Body of pancreas (tissue), 4 donors: Measurements from ENCODE around the gene TSG101. TPM values are rescaled to one million over a fixed set of nuclear protein-coding genes. Genes with fewer than 3 reads are reported as not detected.

ENCODE experiments used
- ATAC-seq: fragments of 150-250 bp; one replicate; pipeline ENCODE4 v1.9.1; 2016
- DNase-seq, 4 donors: peaks; one replicate each; pipeline ENCODE4 v3.0.0-alpha.2; 2019
- H3K27ac ChIP-seq, 4 donors: fragments of 200-600 bp; sonication (generic); 1 replicate in 3 of 4; 2 replicates in 1 of 4; pipeline versions ENCODE4 v1.5.1 to v1.6.1; 2016 to 2019; ENCODE audit warnings: mild to moderate bottlenecking in 1 of 4, mixed read lengths in 1 of 4, moderate library complexity in 1 of 4
- H3K27me3 ChIP-seq, 2 donors: fragments of 200-600 bp; sonication (generic); one replicate each; pipeline ENCODE4 v1.6.0; 2016; ENCODE audit warnings: mild to moderate bottlenecking in 1 of 2
- H3K36me3 ChIP-seq, 2 donors: fragments of 200-600 bp; sonication (generic); replicated peaks in 1 of 2; 2 replicates each; pipeline ENCODE4 v1.5.1; 2016; ENCODE audit warnings: low read depth in 2 of 2; ENCODE audit not compliant: insufficient read depth in 1 of 2
- H3K4me1 ChIP-seq: fragments of 200-600 bp; sonication (generic); one replicate; pipeline ENCODE4 v1.6.0; 2016
- H3K4me3 ChIP-seq, 2 donors: fragments of 200-600 bp; sonication (generic); 1 replicate in 1 of 2; 2 replicates in 1 of 2; pipeline ENCODE4 v1.5.1; 2016 to 2019
- H3K9me3 ChIP-seq, 3 donors: fragments of 200-600 bp; sonication (generic); 1 replicate in 2 of 3; 2 replicates in 1 of 3; pipeline ENCODE4 v1.5.1; 2016
- CTCF ChIP-seq, 7 experiments: fragments of 450-650 bp in 4 of 7; fragments of 200-600 bp in 3 of 7; sonication (generic) in 3 of 7; IDR thresholded peaks; one replicate each; pipeline ENCODE4 v1.5.1; 2016 to 2019; ENCODE audit warnings: antibody characterized with exemption in 7 of 7
- POLR2A ChIP-seq, 3 donors: fragments of 450-650 bp; IDR thresholded peaks; one replicate each; pipeline ENCODE4 v1.6.1; 2016; ENCODE audit warnings: antibody characterized with exemption in 3 of 3, mild to moderate bottlenecking in 2 of 3
- WGBS, 2 donors: methylation state at CpG; one replicate each; pipeline ENCODE4 v1.1.5; 2017; 5-methylcytosine and 5-hydroxymethylcytosine counted together
- intact Hi-C: fragments of 100-400 bp; cut with DNase I; formaldehyde crosslinking; loops from one replicate; pipeline ENCODE4 v1.15.1; 2023
- total RNA-seq, 2 donors: library from RNA; depleted of rRNA; stranded (reverse); fragments of >200 nt; gene quantifications; one replicate each; pipeline ENCODE4 v1.1.0, GENCODE V29; 2016

TSG101 gene
- total RNA-seq = 10 to 100 TPM; 36.8 to 50.8 TPM

- peaks cover 30% of the 10 kb centered on the region for H3K4me1 ChIP-seq
- H3K4me3 ChIP-seq = peak within 1 kb of the TSS; percentile 73 to 91
- H3K9me3 ChIP-seq = no peaks in the 10 kb centered on the region
- ATAC-seq = peak; percentile 96
- WGBS, 2 donors = 0% methylated on average over 28 to 56 of the region's 57 CpGs
- peak within 1 kb of the TSS; percentile 90 to 96 (median 92) for H3K27ac ChIP-seq
- no peak for TF ChIP-seq CTCF (IDR thresholded peaks at IDR 0.05)
- TF ChIP-seq POLR2A (IDR thresholded peaks at IDR 0.05) = peak; percentile 50 to 89 (median 88)
- intact Hi-C loops = no loop called here
- no peaks in the 10 kb centered on the region for H3K27me3 ChIP-seq
- H3K36me3 ChIP-seq = no peaks in the 10 kb centered on the region
- peak; percentile 89 to 94 (median 92) for DNase-seq
These were observed at the start of gene TSG101 for GRCh38 chr11:18526521-18527296. TSS of gene TSG101 (minus strand) at chr11:18526942. CDS start at chr11:18526816, 126 bp downstream.

- no peak for DNase-seq
- H3K27ac ChIP-seq = no peak overlapping the region
- intact Hi-C loops = no loop called here
- no peak for ATAC-seq
- H3K4me3 ChIP-seq = no peak overlapping the region
- 38 to 43% methylated on average over 1 of the region's 1 CpG for WGBS, 2 donors
- no peaks in the 10 kb centered on the region for H3K4me1 ChIP-seq
- H3K9me3 ChIP-seq = no peaks in the 10 kb centered on the region
- H3K36me3 ChIP-seq = peaks cover 0 to 3% of the 10 kb centered on the region in 2 donors
- TF ChIP-seq CTCF (IDR thresholded peaks at IDR 0.05) (no peak), POLR2A (IDR thresholded peaks at IDR 0.05) (no peak)
- H3K27me3 ChIP-seq = no peaks in the 10 kb centered on the region
These were observed 48.6 kb upstream of the TSG101 start for GRCh38 chr11:18575361-18575760.

- no peak overlapping the region for H3K27ac ChIP-seq
- DNase-seq (no peak), ATAC-seq (no peak)
- no peak overlapping the region for H3K4me3 ChIP-seq
- no peaks in the 10 kb centered on the region for H3K9me3 ChIP-seq
- WGBS, 2 donors = 92 to 93% methylated on average over 3 of the region's 3 CpGs
- H3K36me3 ChIP-seq = peaks cover 0 to 1% of the 10 kb centered on the region in 2 donors
- intact Hi-C loops = no loop called here
- H3K4me1 ChIP-seq = no peaks in the 10 kb centered on the region
- H3K27me3 ChIP-seq = no peaks in the 10 kb centered on the region
- TF ChIP-seq POLR2A (IDR thresholded peaks at IDR 0.05) = no peak
- TF ChIP-seq CTCF (IDR thresholded peaks at IDR 0.05) = no peak
These were observed 40.3 kb upstream of the TSG101 start for GRCh38 chr11:18567081-18567480.

GRCh38 chr11:18566406-18566805 is 39.7 kb upstream of the TSG101 start:
- intact Hi-C loops = no loop called here
- Histone ChIP-seq H3K9me3 (no peaks in the 10 kb centered on the region), H3K36me3 (peaks cover 0 to 1% of the 10 kb centered on the region in 2 donors), H3K27ac (no peak overlapping the region), H3K4me3 (no peak overlapping the region), H3K27me3 (no peaks in the 10 kb centered on the region), H3K4me1 (no peaks in the 10 kb centered on the region)
- ATAC-seq (no peak), DNase-seq (no peak)
- TF ChIP-seq POLR2A (IDR thresholded peaks at IDR 0.05) (no peak), CTCF (IDR thresholded peaks at IDR 0.05) (no peak)

GRCh38 chr11:18564149-18564548 is 37.4 kb upstream of the TSG101 start:
- peaks cover 0 to 4% of the 10 kb centered on the region in 2 donors for H3K36me3 ChIP-seq
- intact Hi-C loops = no loop called here
- DNase-seq (no peak), ATAC-seq (no peak)
- no peak overlapping the region for H3K27ac ChIP-seq
- no peak for TF ChIP-seq CTCF (IDR thresholded peaks at IDR 0.05)
- TF ChIP-seq POLR2A (IDR thresholded peaks at IDR 0.05) = no peak
- no peaks in the 10 kb centered on the region for H3K9me3 ChIP-seq
- no peaks in the 10 kb centered on the region for H3K4me1 ChIP-seq
- no peak overlapping the region for H3K4me3 ChIP-seq
- no peaks in the 10 kb centered on the region for H3K27me3 ChIP-seq
